Lower lobe of right lung (tissue), 2 donors: Measurements from ENCODE around the gene MACO1. TPM values are rescaled to one million over a fixed set of nuclear protein-coding genes. Genes with fewer than 3 reads are reported as not detected.

Experiments used
- ATAC-seq, 2 donors: fragments of 200-7000 bp; cut with Tn5 transposase; one replicate each; pipeline ENCODE4 v1.9.1; 2020 to 2022; ENCODE audit warnings: mild to moderate bottlenecking in 2 of 2, moderate library complexity in 2 of 2
- DNase-seq: peaks from one replicate; pipeline ENCODE4 v3.0.0-alpha.2; 2020
- H3K27ac ChIP-seq: fragments of 200-600 bp; one replicate; pipeline ENCODE4 v1.8.0; 2022
- H3K27me3 ChIP-seq: fragments of 200-600 bp; one replicate; pipeline ENCODE4 v1.8.0; 2022; ENCODE audit warnings: low read depth
- H3K36me3 ChIP-seq: fragments of 200-600 bp; one replicate; pipeline ENCODE4 v1.8.0; 2022; ENCODE audit warnings: mild to moderate bottlenecking
- H3K4me1 ChIP-seq: fragments of 200-600 bp; one replicate; pipeline ENCODE4 v1.8.0; 2022
- H3K4me3 ChIP-seq: fragments of 200-600 bp; one replicate; pipeline ENCODE4 v1.8.0; 2022; ENCODE audit warnings: mild to moderate bottlenecking
- H3K9me3 ChIP-seq: fragments of 200-600 bp; one replicate; pipeline ENCODE4 v1.8.0; 2022
- CTCF ChIP-seq: fragments of 200-600 bp; IDR thresholded peaks from one replicate; pipeline ENCODE4 v1.8.0; 2022; ENCODE audit warnings: antibody characterized with exemption, mild to moderate bottlenecking
- intact Hi-C: fragments of 100-400 bp; cut with DNase I; formaldehyde crosslinking; loops from one replicate; pipeline ENCODE4 v1.11.0; 2022
- total RNA-seq: library from RNA; stranded (reverse); fragmentation: NEBNext Ultra II Directional; extraction: Animal tissue kit (Norgen Biotek cat#: 25700); gene quantifications from one replicate; pipeline ENCODE4 v1.2.1, GENCODE V29; 2021
- donor health status: DM: no; HTN: yes; CAD: no; lungs with severe emphysema.

MACO1 gene
- total RNA-seq, 1 donor from 2014 or later: 19.7 TPM

DNA sequence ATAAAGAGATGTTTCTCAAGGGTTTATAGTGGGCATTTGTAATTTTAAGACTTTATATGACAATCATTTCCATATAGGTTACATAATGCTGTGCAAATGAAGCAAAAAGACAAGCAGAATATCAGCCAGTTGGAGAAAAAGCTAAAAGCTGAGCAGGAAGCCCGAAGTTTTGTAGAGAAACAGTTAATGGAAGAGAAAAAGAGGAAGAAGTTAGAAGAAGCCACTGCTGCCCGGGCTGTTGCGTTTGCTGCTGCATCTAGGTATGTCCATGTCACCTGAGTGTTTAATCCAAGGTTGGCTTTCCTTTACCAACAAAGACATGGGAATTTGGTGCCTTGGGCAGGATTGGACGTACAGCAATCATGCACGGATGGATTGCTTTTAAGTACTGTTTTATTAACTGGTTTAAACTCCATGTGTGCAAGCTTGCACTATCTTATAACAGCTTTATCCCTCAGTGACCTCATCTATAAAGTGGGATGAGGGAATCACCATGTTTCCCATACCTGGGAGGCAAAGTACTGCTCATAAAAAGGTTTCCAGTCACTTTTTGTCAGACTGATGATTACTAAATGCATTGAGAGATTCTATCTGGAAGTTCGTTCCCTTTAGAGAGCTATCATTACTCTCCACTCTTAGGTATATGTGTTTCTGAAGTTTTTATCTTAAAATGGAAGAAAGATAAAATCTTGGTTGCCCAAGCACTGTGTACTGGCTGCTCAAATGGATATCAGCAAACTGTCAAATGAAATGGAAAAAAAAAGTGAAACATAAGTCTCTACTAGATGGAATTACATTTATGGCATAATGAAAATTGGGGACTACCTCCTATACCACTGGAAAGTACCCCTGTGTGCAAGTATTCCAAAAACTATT, 55.1 kb downstream of the MACO1 start:
- Histone ChIP-seq H3K36me3 (peaks cover 63% of the 10 kb centered on the region), H3K4me3 (no peak overlapping the region), H3K9me3 (no peaks in the 10 kb centered on the region), H3K27me3 (no peaks in the 10 kb centered on the region), H3K27ac (no peak overlapping the region), H3K4me1 (no peaks in the 10 kb centered on the region)
- ATAC-seq (no peak), DNase-seq (no peak)
- intact Hi-C loops: no loop called here
- no peak for TF ChIP-seq CTCF

- ATAC-seq: no peak
- no peaks in the 10 kb centered on the region for H3K27me3 ChIP-seq
These were observed 55.9 kb downstream of the MACO1 start for GRCh38 chr1:25486602-25487001.

GRCh38 chr1:25487628-25488027, 56.9 kb downstream of the MACO1 start:
- H3K36me3 ChIP-seq: peaks cover 80% of the 10 kb centered on the region
- intact Hi-C loops: no loop called here
- no peak overlapping the region for H3K4me3 ChIP-seq
- DNase-seq (no peak), ATAC-seq (no peak)
- no peaks in the 10 kb centered on the region for H3K27me3 ChIP-seq
- H3K27ac ChIP-seq: no peak overlapping the region
- peak; percentile 45 for TF ChIP-seq CTCF
- no peaks in the 10 kb centered on the region for H3K9me3 ChIP-seq
- no peaks in the 10 kb centered on the region for H3K4me1 ChIP-seq

More at GRCh38 chr1:25486602-25487001, 55.9 kb downstream of the MACO1 start:
- intact Hi-C loops: no loop called here
- Histone ChIP-seq H3K36me3 (peaks cover 71% of the 10 kb centered on the region), H3K27ac (no peak overlapping the region), H3K4me1 (no peaks in the 10 kb centered on the region), H3K9me3 (no peaks in the 10 kb centered on the region), H3K4me3 (no peak overlapping the region)
- TF ChIP-seq CTCF: no peak
- no peak for DNase-seq

- no peaks in the 10 kb centered on the region for H3K4me1 ChIP-seq
- H3K36me3 ChIP-seq: peaks cover 83% of the 10 kb centered on the region
- H3K9me3 ChIP-seq: no peaks in the 10 kb centered on the region
- ATAC-seq (no peak), DNase-seq (no peak)
- H3K27me3 ChIP-seq: no peaks in the 10 kb centered on the region
- intact Hi-C loops: no loop called here
- no peak overlapping the region for H3K4me3 ChIP-seq
- no peak overlapping the region for H3K27ac ChIP-seq
- TF ChIP-seq CTCF: no peak
These were observed 61.6 kb downstream of the MACO1 start for GRCh38 chr1:25492323-25492722.

DNA sequence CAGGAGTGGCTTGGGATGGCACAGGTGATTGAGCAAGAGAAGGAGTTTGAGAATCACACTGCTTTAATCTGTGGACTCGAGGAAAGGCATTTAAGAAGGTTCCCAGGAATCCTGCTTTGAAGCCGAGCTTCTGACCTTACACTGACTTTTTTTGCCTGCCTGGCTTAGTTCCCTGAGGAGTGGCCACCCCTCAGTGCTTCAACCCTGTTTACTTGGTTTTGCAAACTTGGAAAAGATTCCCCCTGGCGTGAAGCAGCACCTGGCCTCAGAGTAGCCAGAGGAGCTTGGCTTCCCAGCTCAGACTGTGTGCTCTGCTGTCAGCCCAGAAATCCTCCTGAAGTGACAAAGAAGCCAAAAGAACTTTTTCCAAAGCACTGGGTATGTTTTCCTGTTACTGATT, 64.3 kb downstream of the MACO1 start:
- intact Hi-C loops: no loop called here
- peaks cover 82% of the 10 kb centered on the region for H3K36me3 ChIP-seq
- TF ChIP-seq CTCF: no peak
- DNase-seq: no peak
- peak; percentile 46 to 58 for ATAC-seq
- H3K4me3 ChIP-seq: no peak overlapping the region
- no peaks in the 10 kb centered on the region for H3K4me1 ChIP-seq
- no peak overlapping the region for H3K27ac ChIP-seq
- no peaks in the 10 kb centered on the region for H3K27me3 ChIP-seq
- H3K9me3 ChIP-seq: no peaks in the 10 kb centered on the region
